GM12872 (cell line): ENCODE results near the gene TRAF7.

ENCODE experiments used
- TF ChIP-seq, protein P1 (sequence below): IDR thresholded peaks from 3 replicates; pipeline ENCODE4 v1.5.1; 2011; ENCODE audit warnings: low read depth, mild to moderate bottlenecking, low read length, moderate library complexity; ENCODE audit not compliant: insufficient read depth

TRAF7 gene

DNA sequence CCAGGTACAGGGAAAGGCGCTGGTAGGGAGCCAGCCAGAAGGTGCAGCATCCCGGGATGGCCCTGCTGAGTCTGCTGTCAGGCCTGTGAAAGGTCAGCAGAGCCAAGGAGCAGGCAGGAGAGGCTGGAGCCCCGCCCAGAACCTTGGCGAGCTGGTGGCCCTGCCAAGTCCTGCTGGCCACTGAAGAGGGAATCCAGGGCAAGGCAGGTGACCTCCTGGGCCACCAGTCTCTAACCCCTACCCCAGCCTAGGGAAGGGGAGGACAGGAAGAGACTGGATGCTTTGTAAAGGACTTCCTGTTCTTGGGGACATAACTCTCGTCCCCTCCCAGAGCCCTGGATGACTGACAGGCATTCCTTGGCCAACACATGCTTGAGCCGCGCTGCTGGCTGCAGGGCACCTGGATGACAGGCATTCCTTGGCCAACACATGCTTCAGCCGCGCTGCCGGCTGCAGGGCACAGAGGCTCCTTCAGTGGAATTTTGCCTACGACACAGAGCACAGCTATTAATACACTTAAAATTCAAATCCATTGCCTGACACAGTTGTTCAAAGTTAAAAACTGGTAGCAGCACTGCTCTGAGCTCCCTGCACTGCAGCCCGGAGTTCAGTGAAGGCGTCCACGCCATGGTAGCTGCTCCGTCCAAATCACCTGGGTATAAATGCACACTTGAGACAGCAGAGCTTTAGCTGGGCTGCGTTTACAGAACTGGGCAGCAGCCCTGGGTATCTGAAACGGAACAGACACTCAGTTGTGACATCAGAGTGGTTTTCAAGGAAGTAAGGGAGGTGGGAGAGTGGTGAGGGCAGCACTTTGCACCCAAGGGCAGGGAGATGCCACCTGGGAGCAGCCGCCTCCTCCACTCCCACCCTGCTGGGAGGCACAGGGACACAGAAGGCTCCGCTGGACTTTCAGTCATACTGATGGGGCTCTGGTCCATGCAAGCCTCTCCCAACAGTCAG is 57.1 kb downstream of the TRAF7 start:
- TF ChIP-seq, protein P1, sequence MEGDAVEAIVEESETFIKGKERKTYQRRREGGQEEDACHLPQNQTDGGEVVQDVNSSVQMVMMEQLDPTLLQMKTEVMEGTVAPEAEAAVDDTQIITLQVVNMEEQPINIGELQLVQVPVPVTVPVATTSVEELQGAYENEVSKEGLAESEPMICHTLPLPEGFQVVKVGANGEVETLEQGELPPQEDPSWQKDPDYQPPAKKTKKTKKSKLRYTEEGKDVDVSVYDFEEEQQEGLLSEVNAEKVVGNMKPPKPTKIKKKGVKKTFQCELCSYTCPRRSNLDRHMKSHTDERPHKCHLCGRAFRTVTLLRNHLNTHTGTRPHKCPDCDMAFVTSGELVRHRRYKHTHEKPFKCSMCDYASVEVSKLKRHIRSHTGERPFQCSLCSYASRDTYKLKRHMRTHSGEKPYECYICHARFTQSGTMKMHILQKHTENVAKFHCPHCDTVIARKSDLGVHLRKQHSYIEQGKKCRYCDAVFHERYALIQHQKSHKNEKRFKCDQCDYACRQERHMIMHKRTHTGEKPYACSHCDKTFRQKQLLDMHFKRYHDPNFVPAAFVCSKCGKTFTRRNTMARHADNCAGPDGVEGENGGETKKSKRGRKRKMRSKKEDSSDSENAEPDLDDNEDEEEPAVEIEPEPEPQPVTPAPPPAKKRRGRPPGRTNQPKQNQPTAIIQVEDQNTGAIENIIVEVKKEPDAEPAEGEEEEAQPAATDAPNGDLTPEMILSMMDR = no peak

DNA sequence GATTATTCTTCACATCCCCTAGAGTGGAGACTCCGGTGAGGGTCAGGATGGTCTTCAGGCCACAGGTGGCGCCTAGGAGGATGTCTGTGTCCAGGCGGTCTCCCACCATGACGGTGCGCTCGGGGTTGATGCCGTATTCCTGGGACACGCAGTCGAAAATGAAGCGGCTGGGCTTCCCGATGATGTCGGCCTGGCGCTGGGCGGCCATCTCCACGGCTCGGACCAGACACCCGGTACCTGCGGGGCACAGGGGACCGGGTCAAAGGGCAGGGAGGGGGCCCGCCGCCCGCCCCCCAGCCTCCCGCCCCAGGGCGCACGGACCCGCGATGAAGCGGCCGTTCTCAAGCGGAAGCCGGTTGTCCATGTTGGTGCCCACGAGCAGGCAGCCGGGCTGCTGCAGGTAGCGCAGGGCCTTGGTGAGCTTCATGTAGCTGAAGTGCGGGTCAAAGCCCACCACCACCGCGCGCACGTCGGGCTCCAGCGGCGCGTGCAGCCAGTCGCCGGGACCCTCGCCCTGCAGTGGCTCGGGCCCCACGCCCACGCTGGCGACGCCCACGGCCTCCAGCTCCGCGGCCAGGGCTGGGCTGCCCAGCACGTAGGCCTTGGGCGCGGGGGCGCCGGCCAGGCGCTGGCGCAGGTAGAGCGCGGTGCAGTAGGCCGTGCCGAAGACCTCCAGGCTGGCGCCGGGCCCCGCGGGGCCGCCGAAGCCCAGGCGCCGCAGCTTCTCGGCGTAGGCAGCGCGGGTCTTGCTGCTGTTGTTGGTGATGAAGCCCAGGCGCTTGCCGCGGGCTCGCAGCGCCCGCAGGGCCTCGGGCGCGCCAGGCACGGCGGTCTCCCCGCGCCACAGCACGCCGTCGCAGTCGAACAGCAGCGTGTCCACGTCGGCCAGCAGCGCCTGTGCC is 58.5 kb downstream of the TRAF7 start:
- TF ChIP-seq, protein P1 = no peak

DNA sequence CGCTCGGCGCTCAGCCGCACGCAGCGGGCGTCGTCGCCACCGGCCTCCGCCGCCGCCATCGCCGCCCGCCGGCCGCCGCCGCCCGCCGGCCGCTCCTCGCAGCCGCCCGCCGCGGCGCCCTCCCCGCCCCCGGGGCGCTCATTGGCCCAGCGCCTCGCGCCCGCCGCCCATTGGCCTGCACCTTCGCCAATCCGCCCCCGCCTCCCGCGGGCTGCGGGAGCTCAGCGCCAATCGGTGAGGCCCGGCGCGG is 59.1 kb downstream of the TRAF7 start, which contains the start of gene PGP:
PGP (minus strand) TSS at position 122 of the 250 bp plus-strand sequence; CDS start at position 59, 63 bp downstream.
- TF ChIP-seq, protein P1 = no peak

DNA sequence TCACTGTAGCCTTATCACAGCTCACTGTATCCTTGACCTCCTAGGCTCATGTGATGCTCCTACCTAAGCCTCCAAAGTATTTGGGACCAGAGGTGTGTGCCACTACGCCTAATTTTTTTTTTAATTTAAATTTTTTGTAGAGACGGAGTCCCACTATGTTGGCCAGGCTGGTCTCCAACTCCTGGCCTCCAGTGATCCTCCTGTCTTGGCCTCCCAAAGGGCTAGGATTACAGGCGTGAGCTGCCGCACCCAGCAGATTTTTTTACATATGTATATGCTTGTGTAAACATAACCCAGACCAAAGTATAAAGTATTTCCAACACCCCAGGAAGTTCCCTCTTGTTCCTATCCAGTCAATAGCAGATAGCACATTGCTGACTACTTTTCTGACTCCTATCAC is 60.7 kb downstream of the TRAF7 start:
- TF ChIP-seq, protein P1 = no peak

DNA sequence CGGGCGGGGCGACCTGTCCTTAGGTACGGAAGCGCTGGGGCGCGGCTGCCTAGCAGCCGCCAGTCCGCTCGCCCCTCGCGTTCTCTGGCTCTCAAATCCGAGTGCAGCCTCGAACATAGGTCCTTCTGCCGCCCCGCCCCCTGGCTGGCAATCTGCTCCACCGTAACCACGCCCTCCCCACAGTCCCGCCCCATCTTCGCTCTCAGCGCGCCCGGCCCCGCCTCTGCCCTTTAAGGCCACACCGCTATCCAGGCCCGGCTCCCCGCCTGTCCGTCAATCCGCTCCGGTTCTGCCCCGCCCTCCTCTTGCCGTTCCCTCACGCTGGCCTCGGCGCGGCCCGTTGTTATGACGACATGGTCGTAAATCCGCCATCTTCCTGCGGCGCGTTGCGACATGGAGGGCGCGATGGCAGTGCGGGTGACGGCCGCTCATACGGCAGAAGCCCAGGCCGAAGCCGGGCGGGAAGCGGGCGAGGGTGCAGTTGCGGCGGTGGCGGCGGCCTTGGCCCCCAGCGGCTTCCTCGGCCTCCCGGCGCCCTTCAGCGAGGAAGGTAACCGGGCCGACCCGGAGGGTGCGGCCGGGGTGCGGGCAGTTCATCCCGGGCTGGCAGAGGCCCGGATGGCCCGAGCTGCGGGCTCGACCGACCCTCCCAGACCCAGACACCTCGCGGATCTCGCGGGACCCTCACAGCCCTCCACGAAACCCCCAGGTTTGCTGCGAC is 67.8 kb downstream of the TRAF7 start, which contains the start of gene E4F1:
E4F1 (plus strand) TSS at position 371 of the 721 bp plus-strand sequence; CDS start at position 394, 23 bp downstream.
- TF ChIP-seq, protein P1 = no peak

DNA sequence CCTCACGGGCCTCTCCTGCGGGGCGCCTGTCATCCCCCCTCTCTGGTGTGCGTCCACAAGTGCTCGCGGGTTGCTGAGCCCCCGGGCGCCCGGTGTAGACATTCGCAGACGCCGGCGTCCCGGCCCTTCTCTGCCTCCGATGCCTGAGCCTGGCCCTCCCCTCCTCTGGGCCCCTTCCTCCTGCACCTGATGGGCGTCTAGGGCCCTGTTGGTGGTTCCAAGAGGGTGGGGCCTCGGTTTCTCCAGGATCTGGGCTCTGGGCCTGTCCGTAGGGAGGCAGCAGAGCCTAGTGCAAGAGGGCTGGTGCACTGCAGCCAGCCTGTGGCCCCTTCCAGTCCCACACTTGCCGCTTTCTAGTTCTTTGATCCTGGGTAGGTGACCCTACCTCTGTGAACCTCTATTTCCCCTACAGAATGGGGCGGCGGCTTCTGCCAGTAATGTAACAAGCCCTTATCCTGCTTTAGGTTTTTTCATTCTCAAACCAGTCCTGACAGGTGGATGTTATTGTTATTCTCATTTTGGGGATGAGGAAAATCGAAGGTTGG is 68.4 kb downstream of the TRAF7 start:
- TF ChIP-seq, protein P1 = 0 out of 3 replicates have a peak, but pooled peaks have one; percentile 13
